Skeletal muscle tissue (tissue), 4 donors: ENCODE measurements around the gene ERP27. TPM values are rescaled to one million over a fixed set of nuclear protein-coding genes. Genes with fewer than 3 reads are reported as not detected.

Experiments used
- H3K27ac ChIP-seq: one replicate; pipeline ENCODE4 v1.7.0; 2013; ENCODE audit warnings: mild to moderate bottlenecking, low read depth, low read length, inconsistent platforms
- H3K27me3 ChIP-seq, 3 donors: one replicate each; pipeline ENCODE4 v1.7.0; 2013; ENCODE audit warnings: low read length in 3 of 3; ENCODE audit not compliant: control insufficient read depth in 3 of 3, insufficient read depth in 3 of 3
- H3K36me3 ChIP-seq, 3 donors: one replicate each; pipeline ENCODE4 v1.7.0; 2013; ENCODE audit warnings: low read length in 3 of 3; ENCODE audit not compliant: control insufficient read depth in 3 of 3, insufficient read depth in 3 of 3
- H3K4me1 ChIP-seq, 3 donors: one replicate each; pipeline ENCODE4 v1.7.0; 2013; ENCODE audit warnings: low read length in 3 of 3, mild to moderate bottlenecking in 3 of 3; ENCODE audit not compliant: control insufficient read depth in 3 of 3, insufficient read depth in 3 of 3
- H3K4me3 ChIP-seq, 3 donors: one replicate each; pipeline ENCODE4 v1.7.0; 2013; ENCODE audit warnings: low read length in 3 of 3
- H3K9ac ChIP-seq, 3 donors: one replicate each; pipeline ENCODE4 v1.7.0; 2013; ENCODE audit warnings: low read length in 3 of 3, mild to moderate bottlenecking in 3 of 3, moderate library complexity in 2 of 3, low read depth in 1 of 3
- H3K9me3 ChIP-seq, 3 donors: one replicate each; pipeline ENCODE4 v1.7.0; 2013; ENCODE audit warnings: low read length in 3 of 3; ENCODE audit not compliant: control insufficient read depth in 3 of 3
- total RNA-seq: library from RNA; depleted of rRNA; stranded (reverse); fragments of >200 nt; gene quantifications from one replicate; pipeline ENCODE4 v1.2.3, GENCODE V29; 2014
- donor health status: Osteomylitis.

Gene ERP27
- total RNA-seq, 1 donor from 2014 or later, result not detected

- Histone ChIP-seq H3K27me3 (no peaks in the 10 kb centered on the region), H3K4me1 (peaks cover 0 to 4% (median 0%) of the 10 kb centered on the region in 3 donors), H3K4me3 (peak overlapping the region; percentile 51 to 75 (median 58)), H3K9ac (peak overlapping the region; percentile 10 to 60 (median 40)), H3K27ac (peak overlapping the region; percentile 71), H3K9me3 (no peaks in the 10 kb centered on the region), H3K36me3 (no peaks in the 10 kb centered on the region)
Measured at GRCh38 chr12:14960548-14961465, 22.5 kb upstream of the ERP27 start.

- Histone ChIP-seq H3K9ac (no peak overlapping the region), H3K27ac (peak overlapping the region; percentile 71), H3K9me3 (no peaks in the 10 kb centered on the region), H3K27me3 (no peaks in the 10 kb centered on the region), H3K4me3 (peak overlapping the region in 1 of 3 donors; percentile 63), H3K4me1 (peaks cover 0 to 4% (median 0%) of the 10 kb centered on the region in 3 donors), H3K36me3 (no peaks in the 10 kb centered on the region)
Measured at GRCh38 chr12:14959916-14960496, 21.7 kb upstream of the ERP27 start.

GRCh38 chr12:14959463-14959862 lies 21.1 kb upstream of the ERP27 start:
- no peaks in the 10 kb centered on the region for H3K27me3 ChIP-seq
- H3K4me1 ChIP-seq, result peaks cover 0 to 4% (median 0%) of the 10 kb centered on the region in 3 donors
- H3K36me3 ChIP-seq, result no peaks in the 10 kb centered on the region
- no peaks in the 10 kb centered on the region for H3K9me3 ChIP-seq
- peak overlapping the region in 1 of 3 donors; percentile 63 for H3K4me3 ChIP-seq
- H3K9ac ChIP-seq, result no peak overlapping the region
- peak overlapping the region; percentile 71 for H3K27ac ChIP-seq

- Histone ChIP-seq H3K27ac (peak overlapping the region; percentile 71), H3K36me3 (no peaks in the 10 kb centered on the region), H3K9me3 (no peaks in the 10 kb centered on the region), H3K27me3 (no peaks in the 10 kb centered on the region), H3K9ac (no peak overlapping the region), H3K4me1 (peaks cover 0 to 7% (median 3%) of the 10 kb centered on the region in 3 donors), H3K4me3 (peak overlapping the region in 1 of 3 donors; percentile 39)
Measured at GRCh38 chr12:14959126-14959440, 20.7 kb upstream of the ERP27 start.

GRCh38 chr12:14958361-14959125 lies 20.2 kb upstream of the ERP27 start:
- H3K9ac ChIP-seq, result no peak overlapping the region
- H3K4me3 ChIP-seq, result peak overlapping the region in 1 of 3 donors; percentile 39
- peaks cover 0 to 10% (median 5%) of the 10 kb centered on the region in 3 donors for H3K4me1 ChIP-seq
- no peaks in the 10 kb centered on the region for H3K27me3 ChIP-seq
- peak overlapping the region; percentile 71 for H3K27ac ChIP-seq
- H3K9me3 ChIP-seq, result no peaks in the 10 kb centered on the region
- no peaks in the 10 kb centered on the region for H3K36me3 ChIP-seq

GRCh38 chr12:14957551-14958168 lies 19.3 kb upstream of the ERP27 start:
- H3K9me3 ChIP-seq, result no peaks in the 10 kb centered on the region
- no peaks in the 10 kb centered on the region for H3K36me3 ChIP-seq
- H3K27ac ChIP-seq, result peak overlapping the region; percentile 71
- no peak overlapping the region for H3K9ac ChIP-seq
- peaks cover 0 to 14% (median 5%) of the 10 kb centered on the region in 3 donors for H3K4me1 ChIP-seq
- peak overlapping the region in 2 of 3 donors; percentile 14 to 21 for H3K4me3 ChIP-seq
- no peaks in the 10 kb centered on the region for H3K27me3 ChIP-seq

GRCh38 chr12:14956905-14957304 lies 18.6 kb upstream of the ERP27 start:
- H3K27ac ChIP-seq, result peak overlapping the region; percentile 41
- peaks cover 0 to 20% (median 5%) of the 10 kb centered on the region in 3 donors for H3K4me1 ChIP-seq
- no peaks in the 10 kb centered on the region for H3K9me3 ChIP-seq
- peak overlapping the region in 1 of 3 donors; percentile 32 for H3K4me3 ChIP-seq
- no peaks in the 10 kb centered on the region for H3K27me3 ChIP-seq
- no peak overlapping the region for H3K9ac ChIP-seq
- no peaks in the 10 kb centered on the region for H3K36me3 ChIP-seq

GRCh38 chr12:14956024-14956891 lies 17.9 kb upstream of the ERP27 start:
- H3K9ac ChIP-seq, result no peak overlapping the region
- H3K4me3 ChIP-seq, result peak overlapping the region in 1 of 3 donors; percentile 32
- H3K9me3 ChIP-seq, result no peaks in the 10 kb centered on the region
- peaks cover 0 to 23% (median 5%) of the 10 kb centered on the region in 3 donors for H3K4me1 ChIP-seq
- no peaks in the 10 kb centered on the region for H3K36me3 ChIP-seq
- H3K27me3 ChIP-seq, result no peaks in the 10 kb centered on the region
- peak overlapping the region; percentile 41 for H3K27ac ChIP-seq

- Histone ChIP-seq H3K4me1 (peaks cover 10 to 29% (median 13%) of the 10 kb centered on the region in 3 donors), H3K9ac (no peak overlapping the region), H3K36me3 (peaks cover 0 to 9% (median 0%) of the 10 kb centered on the region in 3 donors), H3K9me3 (no peaks in the 10 kb centered on the region), H3K27me3 (no peaks in the 10 kb centered on the region), H3K27ac (peak overlapping the region; percentile 75), H3K4me3 (no peak overlapping the region)
Measured at GRCh38 chr12:14954269-14954668, 15.9 kb upstream of the ERP27 start.
